GM18867 (cell line): ENCODE results near the gene KCNJ2.

Experiments
- ATAC-seq: cut with Tn5 transposase; IDR thresholded peaks from one replicate; pipeline ENCODE4 v1.9.1; 2021; ENCODE audit warnings: mild to moderate bottlenecking, moderate library complexity; ENCODE audit not compliant: unreplicated experiment

The KCNJ2 gene

GRCh38 chr17:70158591-70158990, 10.7 kb upstream of the KCNJ2 start:
- ATAC-seq = no peak

DNA sequence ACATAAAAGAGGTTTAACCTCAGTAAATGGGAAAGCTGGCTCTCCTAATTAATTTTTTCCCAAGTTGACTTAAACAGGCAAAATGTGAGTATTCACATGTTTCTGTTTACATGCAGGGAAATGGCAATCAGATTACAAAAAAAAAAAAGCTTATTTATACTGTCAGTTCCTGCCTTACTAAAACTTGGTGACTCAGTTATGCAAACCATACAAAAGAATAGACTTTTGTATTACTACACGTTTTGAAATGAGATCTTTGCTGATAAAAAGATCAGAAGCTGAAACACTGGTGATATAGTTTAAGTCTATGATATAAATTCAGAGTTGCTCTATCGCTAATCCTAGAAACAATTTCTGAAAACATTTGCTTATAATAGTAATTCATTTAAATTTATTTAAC, 9.4 kb upstream of the KCNJ2 start:
- ATAC-seq = no peak

- ATAC-seq = no peak
Observed at GRCh38 chr17:70161519-70161918, 7.8 kb upstream of the KCNJ2 start.

DNA sequence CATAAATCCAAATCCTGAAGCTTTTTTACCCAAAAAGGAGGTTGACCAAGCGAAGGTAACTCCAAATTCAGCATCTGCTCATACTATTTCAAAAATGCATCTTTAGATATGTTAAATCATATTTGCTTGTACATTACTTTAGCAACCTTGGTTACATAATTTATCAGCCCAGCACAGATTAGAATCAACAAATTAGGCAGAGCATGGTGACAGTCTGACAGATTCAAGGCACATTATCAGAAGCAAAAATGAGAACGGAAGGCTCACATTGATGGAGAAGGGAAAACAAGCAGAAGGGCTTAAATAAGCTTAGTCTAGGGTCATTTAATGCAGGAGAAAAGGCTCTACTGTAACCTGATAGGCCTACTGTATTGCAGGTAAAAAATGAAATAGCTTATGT, 3.9 kb upstream of the KCNJ2 start:
- ATAC-seq = no peak

DNA sequence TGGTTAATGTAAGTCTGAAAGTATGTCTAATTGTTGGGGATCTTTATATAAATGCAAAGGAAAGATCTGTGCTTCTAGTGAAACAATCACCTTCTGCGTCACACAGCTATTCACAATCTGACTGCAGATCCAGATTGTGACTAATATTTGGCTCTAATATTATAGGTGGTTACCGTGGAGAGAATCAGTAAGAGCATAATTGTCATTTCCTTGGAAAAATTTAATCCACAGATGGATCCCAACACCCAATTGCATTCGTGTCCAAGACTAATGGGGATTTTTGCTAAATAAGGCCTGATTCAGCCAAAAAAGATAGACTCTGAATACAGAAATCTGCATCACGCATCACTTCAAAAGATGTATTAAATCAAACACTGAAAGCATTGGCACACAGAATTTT, 2.7 kb upstream of the KCNJ2 start:
- ATAC-seq = no peak

DNA sequence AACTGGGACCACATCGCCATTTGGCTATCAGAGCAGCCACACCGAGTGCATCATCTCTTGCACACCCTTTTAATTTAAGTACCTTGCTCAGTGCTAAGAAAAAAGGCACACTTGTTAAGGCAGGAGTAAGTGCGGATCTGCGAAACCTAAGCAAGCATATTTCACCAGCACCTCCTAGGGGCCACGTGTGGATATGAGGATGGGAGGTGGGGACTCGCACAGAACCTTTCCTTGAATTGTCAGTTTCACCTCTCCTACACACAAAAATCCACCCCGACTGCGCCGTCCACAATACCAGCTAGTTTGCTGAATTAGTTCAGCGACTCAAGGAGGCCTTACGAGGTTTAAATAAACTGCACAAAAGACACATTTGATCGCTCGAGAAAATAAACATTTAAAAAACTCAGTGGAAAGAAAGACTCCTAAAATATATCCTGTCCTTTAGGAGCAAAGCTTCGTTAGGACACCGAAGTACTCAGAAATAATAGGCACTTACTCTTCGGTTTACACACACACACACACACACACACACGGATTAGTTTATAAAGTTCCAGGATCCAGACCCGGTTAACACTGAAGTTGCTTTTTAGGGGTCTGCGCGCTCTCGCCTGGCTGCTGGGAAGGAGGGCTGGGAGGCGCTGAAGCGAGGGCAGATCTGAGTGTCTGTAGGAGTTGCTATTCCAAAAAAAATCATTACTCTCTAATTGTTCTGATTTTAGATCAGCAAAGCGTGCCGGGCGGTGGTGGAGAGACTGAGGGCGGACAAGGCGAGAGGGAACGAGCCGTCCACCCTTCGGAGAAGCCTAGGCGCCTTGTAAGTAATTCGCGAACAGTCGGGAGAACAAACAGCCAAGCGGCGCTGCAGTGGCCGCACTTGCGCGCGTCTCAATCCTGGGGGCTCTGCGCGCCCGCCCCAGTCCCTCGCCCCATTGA, 1.0 kb upstream of the KCNJ2 start:
- no peak for ATAC-seq

GRCh38 chr17:70169709-70170597, 621 bp downstream of the KCNJ2 start:
- no peak for ATAC-seq

- ATAC-seq = no peak
Observed at GRCh38 chr17:70171159-70171558, 1.8 kb downstream of the KCNJ2 start.

DNA sequence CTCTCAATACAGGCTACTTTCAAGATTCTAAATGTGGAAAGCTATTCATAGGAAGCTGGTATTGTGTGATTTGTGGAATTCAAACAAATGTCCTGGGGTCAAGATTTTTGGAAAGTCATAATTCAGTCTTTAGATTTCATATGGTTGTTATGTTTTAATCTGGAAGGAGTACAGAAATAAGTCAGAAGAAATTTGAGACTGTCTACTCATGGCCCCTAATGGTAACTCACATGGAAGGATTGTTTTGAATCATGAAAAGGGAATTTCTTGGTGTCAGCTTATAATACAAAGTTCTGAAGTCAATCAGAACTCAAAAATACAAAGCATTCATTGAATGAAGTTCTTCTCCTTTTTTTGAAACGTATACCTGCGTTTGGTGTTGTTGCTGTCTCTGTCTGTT, 3.1 kb downstream of the KCNJ2 start:
- ATAC-seq = no peak

GRCh38 chr17:70172923-70173322, 3.6 kb downstream of the KCNJ2 start:
- ATAC-seq = no peak

- no peak for ATAC-seq
Observed at GRCh38 chr17:70173681-70174080, 4.3 kb downstream of the KCNJ2 start.

DNA sequence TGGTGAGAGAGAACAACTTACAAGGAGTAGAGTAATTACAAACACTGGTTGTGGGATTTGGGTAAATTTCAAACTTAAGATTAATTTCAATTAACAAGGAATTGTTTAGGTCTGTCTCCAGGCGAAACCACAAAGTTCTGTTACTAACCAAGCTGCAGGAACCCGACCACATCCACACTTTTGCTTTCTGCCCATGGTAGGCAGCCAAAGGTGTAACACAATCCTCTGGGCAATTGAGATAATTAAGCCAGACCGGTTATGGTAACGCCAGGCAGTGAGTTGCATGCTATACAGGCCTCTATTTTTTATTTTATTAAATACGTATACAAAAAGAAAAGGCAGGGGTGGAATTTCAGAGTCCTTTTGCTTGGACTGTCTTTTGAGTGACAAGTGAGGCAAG, 12.0 kb downstream of the KCNJ2 start:
- no peak for ATAC-seq

DNA sequence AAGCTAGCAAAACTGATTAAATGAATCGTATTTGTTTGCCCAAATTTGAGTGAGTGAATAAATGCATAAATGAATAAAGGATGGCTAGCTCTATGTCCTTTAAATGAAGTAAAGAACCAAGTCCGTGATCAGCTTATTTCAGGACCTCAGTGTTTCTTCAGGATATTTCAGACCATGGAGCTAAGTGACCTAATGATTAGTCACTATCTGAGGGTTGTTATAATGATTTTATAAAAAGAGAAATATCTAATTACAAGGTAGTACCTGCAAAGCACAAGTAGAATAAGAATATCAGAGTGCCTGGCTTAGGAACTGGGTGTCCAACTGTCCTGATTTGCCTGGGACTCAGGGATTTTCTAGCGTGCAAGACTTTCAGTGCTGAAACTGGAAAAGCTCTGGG, 12.5 kb downstream of the KCNJ2 start:
- no peak for ATAC-seq

DNA sequence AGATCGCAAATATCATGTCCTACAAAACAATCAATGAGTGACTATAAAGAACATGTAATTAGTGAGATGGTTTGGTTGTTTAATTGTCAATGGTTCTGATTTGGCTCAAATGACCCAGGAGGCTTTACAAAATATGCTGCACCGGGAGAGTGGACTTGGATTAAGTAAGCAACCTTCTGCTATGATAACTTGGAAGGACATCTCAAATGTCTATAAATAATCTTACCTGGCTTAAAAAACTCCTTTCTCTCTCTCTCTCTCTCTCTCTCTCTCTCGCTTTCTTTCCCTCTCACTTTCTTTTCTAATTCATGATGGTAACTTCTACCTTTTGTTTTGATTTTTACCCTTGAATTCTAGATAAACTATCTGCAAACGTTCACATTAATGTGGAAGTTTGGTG, 14.2 kb downstream of the KCNJ2 start:
- ATAC-seq = no peak

GRCh38 chr17:70184207-70184606, 14.9 kb downstream of the KCNJ2 start:
- no peak for ATAC-seq

DNA sequence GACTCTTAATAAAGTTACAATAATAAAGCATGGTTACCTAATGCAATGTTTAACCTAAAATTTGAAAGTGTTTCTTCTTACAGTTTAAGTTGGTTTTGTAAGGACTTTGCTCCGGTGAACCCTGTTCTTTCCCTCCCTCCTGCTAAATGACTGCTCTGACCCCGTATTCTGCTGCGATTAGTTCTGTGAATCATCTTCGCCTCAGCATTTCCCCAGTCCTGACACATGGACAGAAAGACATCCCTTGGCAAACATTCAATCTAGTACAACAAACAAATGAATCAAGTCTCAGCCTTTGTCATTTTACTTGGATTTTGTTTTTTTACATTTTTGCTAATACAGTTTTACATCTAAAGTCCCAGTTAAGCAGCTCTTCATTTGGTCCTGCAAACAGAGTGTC, 15.4 kb downstream of the KCNJ2 start:
- ATAC-seq = no peak

GRCh38 chr17:70185285-70185684, 16.0 kb downstream of the KCNJ2 start:
- no peak for ATAC-seq

DNA sequence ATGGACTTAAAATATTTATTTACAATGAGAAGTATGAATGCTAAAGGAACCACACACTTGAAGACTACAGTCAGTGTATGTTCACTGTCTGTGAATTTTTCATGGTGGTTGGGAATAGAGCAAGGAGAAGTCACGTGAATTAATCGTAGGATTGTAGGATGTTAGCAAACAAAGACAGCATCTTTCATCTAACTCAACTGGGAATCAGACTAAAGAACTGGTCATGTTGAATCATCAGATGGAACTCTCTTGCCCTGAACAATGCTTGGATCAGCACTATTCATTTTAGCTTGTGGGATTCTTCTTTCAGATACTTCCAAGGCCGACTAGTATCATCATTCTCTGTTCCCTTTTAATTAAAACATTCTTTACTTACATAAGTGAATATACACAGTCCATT, 18.1 kb downstream of the KCNJ2 start:
- no peak for ATAC-seq

DNA sequence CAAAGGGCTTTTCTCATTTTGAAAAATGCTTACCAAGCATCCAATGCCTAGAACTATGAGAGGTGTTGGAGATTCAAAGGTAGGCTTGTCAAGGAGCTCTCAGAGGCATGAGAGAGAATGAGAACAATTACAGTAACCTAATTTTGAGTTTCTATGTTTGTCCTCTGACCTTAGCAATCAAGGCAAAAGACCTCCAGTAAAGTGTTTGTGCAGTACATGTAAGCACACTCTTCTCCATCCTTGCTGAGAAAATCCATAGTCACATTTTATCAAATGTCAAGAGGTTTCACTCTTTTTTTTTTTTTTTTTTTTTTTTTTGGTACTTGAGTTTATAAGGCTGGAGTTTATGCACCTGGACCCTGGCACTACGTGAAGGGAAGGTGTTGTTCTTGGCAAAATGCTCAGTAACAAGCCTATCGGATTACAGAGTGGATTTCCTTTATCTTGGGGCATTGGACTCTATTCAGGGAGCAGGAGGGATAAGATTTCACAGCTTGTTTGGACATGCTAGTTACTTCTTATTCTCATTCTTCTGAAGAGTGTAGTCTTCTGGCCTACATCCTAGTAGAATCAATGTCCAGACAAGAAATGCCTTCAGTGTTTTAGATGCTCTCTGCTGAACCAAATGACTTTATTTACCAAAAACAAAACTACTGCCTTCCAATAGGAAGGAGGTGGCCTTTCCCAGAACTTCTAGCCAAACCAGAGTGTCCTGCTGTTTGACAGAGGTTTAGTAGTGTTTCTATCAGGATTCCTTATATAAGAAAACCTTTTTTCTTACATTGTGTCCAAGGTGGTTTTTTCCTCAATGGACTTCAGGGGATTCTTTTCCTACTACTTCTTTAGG, 21.9 kb downstream of the KCNJ2 start:
- ATAC-seq = no peak

- no peak for ATAC-seq
Observed at GRCh38 chr17:70195091-70195490, 25.8 kb downstream of the KCNJ2 start.

- no peak for ATAC-seq
Observed at GRCh38 chr17:70201872-70202419, 32.6 kb downstream of the KCNJ2 start.
